Effector memory CD8-positive, alpha-beta T cell (primary cell): ENCODE measurements around the gene FAM170A.

Experiments
- ATAC-seq: fragments of 150-1000 bp; cut with Tn5 transposase; replicated peaks from 2 replicates; pipeline ENCODE4 v1.10.0; 2021; ENCODE audit warnings: mild to moderate bottlenecking, moderate library complexity
- DNase-seq, 3 experiments: peaks; one replicate each; pipeline ENCODE4 v3.0.0; 2021
- H3K27ac Mint-ChIP-seq, 2 donors: one replicate each; pipeline ENCODE4 v1.8.0; 2022; ENCODE audit warnings: mild to moderate bottlenecking in 2 of 2, mixed read lengths in 2 of 2, moderate library complexity in 2 of 2
- H3K27me3 Mint-ChIP-seq, 2 donors: one replicate each; pipeline ENCODE4 v1.8.0; 2022; ENCODE audit warnings: mixed read lengths in 2 of 2
- H3K36me3 Mint-ChIP-seq: one replicate; pipeline ENCODE4 v1.8.0; 2022; ENCODE audit warnings: mild to moderate bottlenecking, moderate library complexity, mixed read lengths; ENCODE audit not compliant: insufficient read depth
- H3K4me1 Mint-ChIP-seq, 2 donors: one replicate each; pipeline ENCODE4 v1.8.0; 2022; ENCODE audit warnings: low read depth in 2 of 2, mixed read lengths in 2 of 2
- H3K4me3 Mint-ChIP-seq, 2 donors: one replicate each; pipeline ENCODE4 v1.8.0; 2022; ENCODE audit warnings: mild to moderate bottlenecking in 2 of 2, mixed read lengths in 2 of 2, moderate library complexity in 2 of 2
- H3K9me3 Mint-ChIP-seq, 2 donors: one replicate each; pipeline ENCODE4 v1.8.0; 2022; ENCODE audit warnings: mixed read lengths in 2 of 2

The FAM170A gene

GRCh38 chr5:119678351-119679028 is 49.1 kb downstream of the FAM170A start:
- no peaks in the 10 kb centered on the region for H3K9me3 Mint-ChIP-seq
- H3K4me3 Mint-ChIP-seq, result no peak overlapping the region
- no peak for DNase-seq
- no peak for ATAC-seq
- no peaks in the 10 kb centered on the region for H3K27me3 Mint-ChIP-seq
- no peaks in the 10 kb centered on the region for H3K36me3 Mint-ChIP-seq
- H3K4me1 Mint-ChIP-seq, result no peaks in the 10 kb centered on the region
- H3K27ac Mint-ChIP-seq, result no peak overlapping the region

DNA sequence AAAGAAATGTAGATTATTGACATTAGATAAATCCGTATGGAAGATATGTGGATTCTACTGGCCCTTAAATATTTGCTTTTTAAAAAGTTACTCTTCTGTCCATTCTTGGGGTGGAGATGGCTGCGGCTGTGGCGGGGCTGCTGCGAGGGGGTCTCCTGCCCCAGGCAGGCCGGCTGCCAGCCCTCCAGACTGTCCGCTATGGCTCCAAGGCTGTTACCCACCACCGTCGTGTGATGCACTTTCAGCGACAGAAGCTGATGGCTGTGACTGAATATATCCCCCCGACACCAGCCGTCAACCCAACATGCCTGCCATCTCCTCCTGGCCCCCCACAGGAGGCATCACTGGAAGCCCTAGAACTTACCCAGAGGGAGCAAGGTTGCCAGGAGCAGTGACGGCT is 50.7 kb downstream of the FAM170A start:
- DNase-seq (no peak), ATAC-seq (no peak)
- Mint-ChIP-seq H3K27ac (no peak overlapping the region), H3K27me3 (no peaks in the 10 kb centered on the region), H3K9me3 (no peaks in the 10 kb centered on the region), H3K4me1 (no peaks in the 10 kb centered on the region), H3K4me3 (no peak overlapping the region), H3K36me3 (no peaks in the 10 kb centered on the region)

GRCh38 chr5:119681734-119682133 is 52.4 kb downstream of the FAM170A start:
- H3K27me3 Mint-ChIP-seq, result no peaks in the 10 kb centered on the region
- H3K4me3 Mint-ChIP-seq, result no peak overlapping the region
- ATAC-seq, result no peak
- H3K27ac Mint-ChIP-seq, result no peak overlapping the region
- no peaks in the 10 kb centered on the region for H3K36me3 Mint-ChIP-seq
- no peaks in the 10 kb centered on the region for H3K4me1 Mint-ChIP-seq
- no peaks in the 10 kb centered on the region for H3K9me3 Mint-ChIP-seq
- DNase-seq, result no peak

GRCh38 chr5:119682372-119682771 is 53.0 kb downstream of the FAM170A start:
- Mint-ChIP-seq H3K4me3 (no peak overlapping the region), H3K36me3 (no peaks in the 10 kb centered on the region), H3K4me1 (no peaks in the 10 kb centered on the region), H3K27me3 (no peaks in the 10 kb centered on the region), H3K9me3 (no peaks in the 10 kb centered on the region), H3K27ac (no peak overlapping the region)
- ATAC-seq (no peak), DNase-seq (no peak)
